PFSK-1 (cell line): Measurements from ENCODE around the gene SLC6A13.

Experiments
- POLR2AphosphoS5 ChIP-seq: IDR thresholded peaks from 2 replicates; pipeline ENCODE4 v1.6.1; 2012; ENCODE audit warnings: low read depth, mild to moderate bottlenecking, control low read depth, low read length, moderate library complexity
- SIN3A ChIP-seq: IDR thresholded peaks from 2 replicates; pipeline ENCODE4 v1.6.1; 2012; ENCODE audit warnings: mild to moderate bottlenecking, low read length, moderate library complexity, borderline replicate concordance; ENCODE audit not compliant: insufficient read depth
- TAF1 ChIP-seq: IDR thresholded peaks from 2 replicates; pipeline ENCODE4 v1.6.1; 2012; ENCODE audit warnings: low read length, control low read depth, borderline replicate concordance; ENCODE audit not compliant: insufficient read depth
- TF ChIP-seq, protein P1 (sequence below), 2 experiments: IDR thresholded peaks; 2 replicates each; pipeline versions ENCODE4 v1.6.1 to v1.8.0; 2011 to 2012; ENCODE audit warnings: low read depth in 2 of 2, low read length in 2 of 2, control low read depth in 1 of 2, inconsistent platforms in 1 of 2, mild to moderate bottlenecking in 1 of 2, moderate library complexity in 1 of 2; ENCODE audit not compliant: insufficient read depth in 1 of 2

DNA sequence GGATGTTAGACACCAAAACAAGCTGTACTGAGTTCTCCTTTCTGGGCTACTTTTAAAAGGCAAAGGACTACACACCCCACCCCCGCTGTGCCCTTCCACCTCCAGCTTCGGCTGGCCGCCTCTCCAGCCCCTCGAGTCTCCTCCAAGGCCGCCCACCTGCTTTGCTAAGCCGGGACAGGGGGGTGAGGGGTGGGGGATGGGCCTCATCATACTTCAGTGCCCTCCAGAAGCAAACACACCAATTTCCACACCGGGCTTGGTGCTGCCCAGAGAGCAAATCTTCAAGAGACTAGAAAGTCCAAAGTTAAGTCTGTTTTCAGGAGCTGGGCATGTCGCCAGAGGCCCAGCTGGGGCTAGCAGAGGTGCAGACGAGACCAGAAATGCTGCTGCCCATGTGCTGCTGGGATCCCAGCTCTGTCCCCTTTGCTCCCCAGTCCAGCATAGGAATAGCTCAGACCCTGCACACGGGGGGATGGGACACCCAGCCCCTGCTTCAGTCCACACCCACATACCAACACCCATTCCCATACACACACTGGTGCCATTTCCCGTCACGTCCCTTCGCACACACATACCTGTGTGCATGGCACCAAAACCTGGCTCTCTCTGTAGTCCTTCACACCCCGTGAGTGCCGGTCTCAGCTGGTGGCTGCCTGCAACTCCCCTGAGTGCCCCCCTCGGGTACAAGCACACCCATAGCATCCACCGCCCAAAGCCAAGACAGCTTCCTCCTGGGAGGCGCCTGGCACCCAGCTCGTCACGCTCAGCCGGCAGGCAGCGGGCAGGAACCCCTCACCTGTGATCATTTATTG, 49.7 kb downstream of the SLC6A13 start:
- TF ChIP-seq POLR2AphosphoS5 (no peak), TAF1 (no peak), SIN3A (no peak)
- TF ChIP-seq, protein P1, sequence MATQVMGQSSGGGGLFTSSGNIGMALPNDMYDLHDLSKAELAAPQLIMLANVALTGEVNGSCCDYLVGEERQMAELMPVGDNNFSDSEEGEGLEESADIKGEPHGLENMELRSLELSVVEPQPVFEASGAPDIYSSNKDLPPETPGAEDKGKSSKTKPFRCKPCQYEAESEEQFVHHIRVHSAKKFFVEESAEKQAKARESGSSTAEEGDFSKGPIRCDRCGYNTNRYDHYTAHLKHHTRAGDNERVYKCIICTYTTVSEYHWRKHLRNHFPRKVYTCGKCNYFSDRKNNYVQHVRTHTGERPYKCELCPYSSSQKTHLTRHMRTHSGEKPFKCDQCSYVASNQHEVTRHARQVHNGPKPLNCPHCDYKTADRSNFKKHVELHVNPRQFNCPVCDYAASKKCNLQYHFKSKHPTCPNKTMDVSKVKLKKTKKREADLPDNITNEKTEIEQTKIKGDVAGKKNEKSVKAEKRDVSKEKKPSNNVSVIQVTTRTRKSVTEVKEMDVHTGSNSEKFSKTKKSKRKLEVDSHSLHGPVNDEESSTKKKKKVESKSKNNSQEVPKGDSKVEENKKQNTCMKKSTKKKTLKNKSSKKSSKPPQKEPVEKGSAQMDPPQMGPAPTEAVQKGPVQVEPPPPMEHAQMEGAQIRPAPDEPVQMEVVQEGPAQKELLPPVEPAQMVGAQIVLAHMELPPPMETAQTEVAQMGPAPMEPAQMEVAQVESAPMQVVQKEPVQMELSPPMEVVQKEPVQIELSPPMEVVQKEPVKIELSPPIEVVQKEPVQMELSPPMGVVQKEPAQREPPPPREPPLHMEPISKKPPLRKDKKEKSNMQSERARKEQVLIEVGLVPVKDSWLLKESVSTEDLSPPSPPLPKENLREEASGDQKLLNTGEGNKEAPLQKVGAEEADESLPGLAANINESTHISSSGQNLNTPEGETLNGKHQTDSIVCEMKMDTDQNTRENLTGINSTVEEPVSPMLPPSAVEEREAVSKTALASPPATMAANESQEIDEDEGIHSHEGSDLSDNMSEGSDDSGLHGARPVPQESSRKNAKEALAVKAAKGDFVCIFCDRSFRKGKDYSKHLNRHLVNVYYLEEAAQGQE (IDR thresholded peaks at IDR 0.05; ENCODE audit: insufficient read depth in 1 of 2, low read depth in 2 of 2, low read length in 2 of 2): no peak
